ENCODE data around the gene ADAMTS9. TPM values are rescaled to one million over a fixed set of nuclear protein-coding genes. Genes with fewer than 3 reads are reported as not detected.

The ADAMTS9 gene
- total and polyA plus RNA-seq, 4 donors = 1.2 to 13.8 (median 7.4) TPM

DNA sequence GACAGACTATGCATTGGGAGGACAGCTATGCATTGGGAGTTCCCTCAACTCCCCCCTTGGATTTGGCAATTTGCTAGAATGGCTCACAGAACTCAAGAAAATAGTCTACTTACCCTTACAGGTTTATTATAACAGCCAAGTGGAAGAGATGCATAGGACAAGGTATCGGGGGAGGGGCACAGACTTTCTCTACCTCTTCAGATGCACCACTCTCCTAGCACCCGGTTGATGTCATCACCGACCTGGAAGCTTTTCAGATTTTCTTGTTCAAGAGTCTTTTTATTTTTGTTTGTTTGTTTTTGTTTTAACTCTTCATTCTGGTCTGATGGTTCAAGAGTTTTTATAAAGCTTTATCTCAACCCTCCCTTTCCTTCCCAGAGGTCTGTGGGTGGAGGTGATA lies 20.7 kb upstream of the ADAMTS9 start:
- Histone ChIP-seq H3K9ac (ENCODE audit: low read depth in 1 of 2, low read length in 2 of 2) (no peak overlapping the region), H3K4me1 (ENCODE audit: control insufficient read depth in 4 of 4, insufficient read depth in 4 of 4, low read length in 3 of 4) (no peaks in the 10 kb centered on the region), H3K9me3 (ENCODE audit: control insufficient read depth in 4 of 4, low read length in 3 of 4) (no peaks in the 10 kb centered on the region), H3K27ac (ENCODE audit: low read depth in 1 of 2, low read length in 2 of 2) (no peak overlapping the region), H3K36me3 (ENCODE audit: control insufficient read depth in 4 of 4, insufficient read depth in 3 of 4, low read depth in 1 of 4, low read length in 3 of 4) (no peaks in the 10 kb centered on the region), H3K27me3 (ENCODE audit: control insufficient read depth in 4 of 4, insufficient read depth in 4 of 4, low read length in 3 of 4) (no peaks in the 10 kb centered on the region), H3K4me3 (ENCODE audit: low read depth in 1 of 3, low read length in 3 of 3) (no peak overlapping the region)
- DNase-seq (ENCODE audit: low spot score) = no peak
- TF ChIP-seq NR2F2 (IDR thresholded peaks at IDR 0.05) (no peak), GABPA (IDR thresholded peaks at IDR 0.05 in 1 of 2, conservative IDR thresholded peaks at IDR 0.05 in 1 of 2) (no peak), SP1 (IDR thresholded peaks at IDR 0.05) (no peak), YY1 (IDR thresholded peaks at IDR 0.05) (no peak), FOXA2 (IDR thresholded peaks at IDR 0.05) (no peak), HNF4G (IDR thresholded peaks at IDR 0.05) (no peak), RXRA (IDR thresholded peaks at IDR 0.05) (no peak), JUND (IDR thresholded peaks at IDR 0.05) (no peak), TAF1 (conservative IDR thresholded peaks at IDR 0.05) (no peak), HNF4A (conservative IDR thresholded peaks at IDR 0.05) (no peak), FOXA1 (IDR thresholded peaks at IDR 0.05) (no peak), EGR1 (IDR thresholded peaks at IDR 0.05; ENCODE audit: low read depth in 2 of 2) (no peak)
- TF ChIP-seq, protein P1, sequence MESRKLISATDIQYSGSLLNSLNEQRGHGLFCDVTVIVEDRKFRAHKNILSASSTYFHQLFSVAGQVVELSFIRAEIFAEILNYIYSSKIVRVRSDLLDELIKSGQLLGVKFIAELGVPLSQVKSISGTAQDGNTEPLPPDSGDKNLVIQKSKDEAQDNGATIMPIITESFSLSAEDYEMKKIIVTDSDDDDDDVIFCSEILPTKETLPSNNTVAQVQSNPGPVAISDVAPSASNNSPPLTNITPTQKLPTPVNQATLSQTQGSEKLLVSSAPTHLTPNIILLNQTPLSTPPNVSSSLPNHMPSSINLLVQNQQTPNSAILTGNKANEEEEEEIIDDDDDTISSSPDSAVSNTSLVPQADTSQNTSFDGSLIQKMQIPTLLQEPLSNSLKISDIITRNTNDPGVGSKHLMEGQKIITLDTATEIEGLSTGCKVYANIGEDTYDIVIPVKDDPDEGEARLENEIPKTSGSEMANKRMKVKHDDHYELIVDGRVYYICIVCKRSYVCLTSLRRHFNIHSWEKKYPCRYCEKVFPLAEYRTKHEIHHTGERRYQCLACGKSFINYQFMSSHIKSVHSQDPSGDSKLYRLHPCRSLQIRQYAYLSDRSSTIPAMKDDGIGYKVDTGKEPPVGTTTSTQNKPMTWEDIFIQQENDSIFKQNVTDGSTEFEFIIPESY (IDR thresholded peaks at IDR 0.05) = no peak
- TF ChIP-seq, protein P2, sequence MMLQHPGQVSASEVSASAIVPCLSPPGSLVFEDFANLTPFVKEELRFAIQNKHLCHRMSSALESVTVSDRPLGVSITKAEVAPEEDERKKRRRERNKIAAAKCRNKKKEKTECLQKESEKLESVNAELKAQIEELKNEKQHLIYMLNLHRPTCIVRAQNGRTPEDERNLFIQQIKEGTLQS (IDR thresholded peaks at IDR 0.05) = no peak
- TF ChIP-seq, protein P3, sequence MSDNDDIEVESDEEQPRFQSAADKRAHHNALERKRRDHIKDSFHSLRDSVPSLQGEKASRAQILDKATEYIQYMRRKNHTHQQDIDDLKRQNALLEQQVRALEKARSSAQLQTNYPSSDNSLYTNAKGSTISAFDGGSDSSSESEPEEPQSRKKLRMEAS (IDR thresholded peaks at IDR 0.05) = no peak
- TF ChIP-seq, protein P4, sequence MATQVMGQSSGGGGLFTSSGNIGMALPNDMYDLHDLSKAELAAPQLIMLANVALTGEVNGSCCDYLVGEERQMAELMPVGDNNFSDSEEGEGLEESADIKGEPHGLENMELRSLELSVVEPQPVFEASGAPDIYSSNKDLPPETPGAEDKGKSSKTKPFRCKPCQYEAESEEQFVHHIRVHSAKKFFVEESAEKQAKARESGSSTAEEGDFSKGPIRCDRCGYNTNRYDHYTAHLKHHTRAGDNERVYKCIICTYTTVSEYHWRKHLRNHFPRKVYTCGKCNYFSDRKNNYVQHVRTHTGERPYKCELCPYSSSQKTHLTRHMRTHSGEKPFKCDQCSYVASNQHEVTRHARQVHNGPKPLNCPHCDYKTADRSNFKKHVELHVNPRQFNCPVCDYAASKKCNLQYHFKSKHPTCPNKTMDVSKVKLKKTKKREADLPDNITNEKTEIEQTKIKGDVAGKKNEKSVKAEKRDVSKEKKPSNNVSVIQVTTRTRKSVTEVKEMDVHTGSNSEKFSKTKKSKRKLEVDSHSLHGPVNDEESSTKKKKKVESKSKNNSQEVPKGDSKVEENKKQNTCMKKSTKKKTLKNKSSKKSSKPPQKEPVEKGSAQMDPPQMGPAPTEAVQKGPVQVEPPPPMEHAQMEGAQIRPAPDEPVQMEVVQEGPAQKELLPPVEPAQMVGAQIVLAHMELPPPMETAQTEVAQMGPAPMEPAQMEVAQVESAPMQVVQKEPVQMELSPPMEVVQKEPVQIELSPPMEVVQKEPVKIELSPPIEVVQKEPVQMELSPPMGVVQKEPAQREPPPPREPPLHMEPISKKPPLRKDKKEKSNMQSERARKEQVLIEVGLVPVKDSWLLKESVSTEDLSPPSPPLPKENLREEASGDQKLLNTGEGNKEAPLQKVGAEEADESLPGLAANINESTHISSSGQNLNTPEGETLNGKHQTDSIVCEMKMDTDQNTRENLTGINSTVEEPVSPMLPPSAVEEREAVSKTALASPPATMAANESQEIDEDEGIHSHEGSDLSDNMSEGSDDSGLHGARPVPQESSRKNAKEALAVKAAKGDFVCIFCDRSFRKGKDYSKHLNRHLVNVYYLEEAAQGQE (IDR thresholded peaks at IDR 0.05) = no peak
- WGBS = 75% methylated on average over 3 of the region's 3 CpGs

DNA sequence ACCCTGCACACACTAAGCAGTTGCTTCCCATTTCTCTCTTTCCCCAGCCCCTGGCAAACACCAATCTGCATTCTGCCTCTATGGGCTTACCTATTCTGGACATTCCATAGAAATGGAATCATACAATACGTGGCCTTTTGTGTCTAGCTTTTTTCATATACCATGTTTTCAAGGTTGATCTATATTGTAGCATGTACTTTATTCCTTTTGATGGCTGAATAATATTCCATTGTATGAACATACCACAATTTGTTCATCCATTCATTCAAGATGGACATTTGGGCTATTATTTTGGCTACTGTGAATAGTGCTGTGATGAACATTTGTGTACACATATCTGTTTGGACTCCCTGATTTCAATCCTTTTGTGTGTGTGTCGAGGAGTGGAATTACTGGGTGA lies 18.1 kb upstream of the ADAMTS9 start:
- no peak for DNase-seq (ENCODE audit: low spot score)
- 87% methylated on average over 2 of the region's 2 CpGs for WGBS
- TF ChIP-seq, protein P3 (IDR thresholded peaks at IDR 0.05) = no peak
- TF ChIP-seq RAD21 (IDR thresholded peaks at IDR 0.05) (no peak), YY1 (IDR thresholded peaks at IDR 0.05) (no peak), SP1 (IDR thresholded peaks at IDR 0.05) (no peak), NR2F2 (IDR thresholded peaks at IDR 0.05) (no peak), EGR1 (IDR thresholded peaks at IDR 0.05; ENCODE audit: low read depth in 2 of 2) (no peak), RXRA (IDR thresholded peaks at IDR 0.05) (no peak), JUND (IDR thresholded peaks at IDR 0.05) (no peak)
- TF ChIP-seq, protein P2 (IDR thresholded peaks at IDR 0.05) = no peak
- TF ChIP-seq, protein P1 (IDR thresholded peaks at IDR 0.05) = no peak
- Histone ChIP-seq H3K9ac (ENCODE audit: low read depth in 1 of 2, low read length in 2 of 2) (no peak overlapping the region), H3K4me1 (ENCODE audit: control insufficient read depth in 4 of 4, insufficient read depth in 4 of 4, low read length in 3 of 4) (no peaks in the 10 kb centered on the region), H3K27ac (ENCODE audit: low read depth in 1 of 2, low read length in 2 of 2) (no peak overlapping the region), H3K9me3 (ENCODE audit: control insufficient read depth in 4 of 4, low read length in 3 of 4) (no peaks in the 10 kb centered on the region), H3K27me3 (ENCODE audit: control insufficient read depth in 4 of 4, insufficient read depth in 4 of 4, low read length in 3 of 4) (no peaks in the 10 kb centered on the region), H3K4me3 (ENCODE audit: low read depth in 1 of 3, low read length in 3 of 3) (no peak overlapping the region), H3K36me3 (ENCODE audit: control insufficient read depth in 4 of 4, insufficient read depth in 3 of 4, low read depth in 1 of 4, low read length in 3 of 4) (no peaks in the 10 kb centered on the region)

Measured in liver (tissue), 9 donors.